T-helper 17 cell (primary cell): Measurements from ENCODE around the gene TRIM41. TPM values are rescaled to one million over a fixed set of nuclear protein-coding genes. Genes with fewer than 3 reads are reported as not detected.

Experiments used
- ATAC-seq: fragments of 150-1000 bp; cut with Tn5 transposase; 2 replicates; pipeline ENCODE4 v1.10.0; 2021; ENCODE audit warnings: mild to moderate bottlenecking, moderate library complexity
- DNase-seq, 3 donors: peaks; one replicate each; pipeline versions ENCODE4 v3.0.0 to v3.0.0-alpha.2; 2020 to 2021
- H3K9me3 ChIP-seq: one replicate; pipeline ENCODE4 v1.7.0; 2013; ENCODE audit warnings: low read length, mild to moderate bottlenecking; ENCODE audit not compliant: control insufficient read depth, poor library complexity, severe bottlenecking
- H3K27ac Mint-ChIP-seq: one replicate; pipeline ENCODE4 v1.8.0; 2022; ENCODE audit warnings: mild to moderate bottlenecking, moderate library complexity, mixed read lengths
- H3K27me3 Mint-ChIP-seq: one replicate; pipeline ENCODE4 v1.8.0; 2022; ENCODE audit warnings: mixed read lengths
- H3K36me3 Mint-ChIP-seq: one replicate; pipeline ENCODE4 v1.8.0; 2022; ENCODE audit warnings: low read depth, mixed read lengths
- H3K4me1 Mint-ChIP-seq: one replicate; pipeline ENCODE4 v1.8.0; 2022; ENCODE audit warnings: mild to moderate bottlenecking, mixed read lengths
- H3K4me3 Mint-ChIP-seq: one replicate; pipeline ENCODE4 v1.8.0; 2022; ENCODE audit warnings: mild to moderate bottlenecking, moderate library complexity, mixed read lengths
- total RNA-seq, 4 donors: library from RNA in 2 of 4; stranded (reverse) in 2 of 4; gene quantifications; one replicate each; pipeline ENCODE4 v1.2.3 and lab custom pipeline; 2022 to 2026

The TRIM41 gene
- total RNA-seq, 2 donors from 2014 or later, result 23.4 to 29.6 TPM

DNA sequence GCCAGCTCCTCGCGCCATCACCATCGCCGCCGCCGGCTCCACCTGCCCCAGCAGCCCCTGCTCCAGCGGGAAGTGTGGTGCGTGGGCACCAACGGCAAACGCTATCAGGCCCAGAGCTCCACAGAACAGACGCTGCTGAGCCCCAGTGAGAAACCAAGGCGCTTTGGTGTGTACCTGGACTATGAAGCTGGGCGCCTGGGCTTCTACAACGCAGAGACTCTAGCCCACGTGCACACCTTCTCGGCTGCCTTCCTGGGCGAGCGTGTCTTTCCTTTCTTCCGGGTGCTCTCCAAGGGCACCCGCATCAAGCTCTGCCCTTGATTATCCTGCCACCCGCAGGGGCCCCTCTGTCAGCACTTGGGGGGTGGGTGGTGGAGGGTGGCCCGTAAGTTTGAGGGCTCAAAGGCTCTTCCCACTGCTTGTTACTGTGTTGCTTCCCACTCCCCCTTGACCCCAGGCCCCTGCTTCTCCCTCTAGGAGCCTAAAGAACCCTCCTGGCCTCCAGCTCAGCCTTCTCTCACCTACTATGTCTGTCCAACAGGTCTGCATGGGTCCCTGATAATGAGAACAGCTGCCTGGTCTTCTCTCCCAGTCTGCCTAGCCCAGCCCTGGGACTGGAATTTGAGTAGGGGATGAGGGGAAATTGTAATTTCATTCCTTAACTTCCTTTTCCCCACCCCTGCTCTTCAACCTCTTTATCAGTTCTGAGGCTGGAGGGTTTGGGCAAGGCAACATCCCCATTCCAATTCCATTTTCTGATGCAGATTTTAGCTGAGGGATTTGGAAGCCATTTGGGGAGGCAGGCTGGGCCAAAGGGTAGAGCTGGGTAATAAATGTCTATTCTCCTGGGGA, 11.6 kb downstream of the TRIM41 start:
- Mint-ChIP-seq H3K27me3 (no peaks in the 10 kb centered on the region), H3K4me1 (peaks cover 25% of the 10 kb centered on the region), H3K27ac (peak overlapping the region; percentile 78), H3K36me3 (peaks cover 15% of the 10 kb centered on the region), H3K4me3 (no peak overlapping the region)
- no peaks in the 10 kb centered on the region for H3K9me3 ChIP-seq
- peak; percentile 22 for ATAC-seq
- DNase-seq, result no peak

DNA sequence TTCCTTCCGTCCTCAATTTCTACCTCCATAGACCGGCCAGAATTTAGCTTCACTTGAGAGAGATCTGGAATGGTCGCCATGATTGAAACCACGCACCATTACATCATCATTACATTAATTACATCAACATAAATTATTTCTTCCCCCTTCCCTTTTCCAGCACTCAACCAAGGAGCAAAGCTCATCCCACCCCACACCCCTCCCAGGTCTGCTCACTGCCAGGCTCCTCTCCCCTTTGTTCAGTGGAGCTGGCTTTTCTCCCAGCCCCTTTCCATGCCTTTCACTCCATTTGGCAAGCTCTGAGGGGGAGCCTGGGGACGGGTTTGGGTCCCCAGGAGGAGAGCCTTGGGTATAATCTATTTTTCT, 12.2 kb downstream of the TRIM41 start:
- DNase-seq (no peak), ATAC-seq (no peak)
- peak overlapping the region; percentile 78 for H3K27ac Mint-ChIP-seq
- no peaks in the 10 kb centered on the region for H3K9me3 ChIP-seq
- H3K36me3 Mint-ChIP-seq, result peaks cover 13% of the 10 kb centered on the region
- H3K4me3 Mint-ChIP-seq, result no peak overlapping the region
- H3K4me1 Mint-ChIP-seq, result peaks cover 21% of the 10 kb centered on the region
- H3K27me3 Mint-ChIP-seq, result no peaks in the 10 kb centered on the region

DNA sequence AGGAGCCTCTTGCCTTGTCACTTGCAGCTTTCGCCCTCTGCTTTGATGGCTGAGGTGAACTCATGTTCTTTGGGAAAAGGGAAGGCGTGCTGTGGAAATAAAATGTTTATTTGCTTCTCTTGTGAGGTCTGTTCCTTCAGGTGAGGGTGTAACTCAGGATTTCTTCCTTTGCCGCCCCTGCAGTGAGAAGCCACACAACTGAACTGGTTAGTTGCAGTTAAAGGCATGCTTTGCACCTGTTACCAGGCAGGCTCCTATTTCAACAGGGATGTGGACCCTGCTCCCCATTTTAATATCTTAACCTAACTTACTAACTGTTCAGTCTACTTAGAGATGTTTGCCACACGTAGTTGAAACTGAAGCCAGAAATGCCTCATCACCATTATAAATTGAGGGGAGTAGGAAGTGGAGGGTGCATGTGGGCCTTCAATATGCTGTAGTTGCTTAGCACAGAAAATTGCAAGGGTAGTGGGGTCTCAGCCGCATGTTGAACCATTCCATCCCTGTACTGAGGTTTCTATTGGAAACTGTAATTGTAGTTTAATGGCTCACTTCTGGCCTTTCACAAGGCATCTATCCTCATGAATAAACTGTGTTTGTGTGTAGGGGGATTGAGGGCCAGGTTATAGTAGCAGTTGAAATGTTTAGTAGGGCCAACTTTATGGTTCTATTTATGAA, 12.7 kb downstream of the TRIM41 start:
- H3K27me3 Mint-ChIP-seq, result no peaks in the 10 kb centered on the region
- peaks cover 13% of the 10 kb centered on the region for H3K36me3 Mint-ChIP-seq
- H3K4me3 Mint-ChIP-seq, result no peak overlapping the region
- no peak for ATAC-seq
- H3K4me1 Mint-ChIP-seq, result peaks cover 17% of the 10 kb centered on the region
- peak overlapping the region; percentile 78 for H3K27ac Mint-ChIP-seq
- DNase-seq, result no peak
- no peaks in the 10 kb centered on the region for H3K9me3 ChIP-seq

DNA sequence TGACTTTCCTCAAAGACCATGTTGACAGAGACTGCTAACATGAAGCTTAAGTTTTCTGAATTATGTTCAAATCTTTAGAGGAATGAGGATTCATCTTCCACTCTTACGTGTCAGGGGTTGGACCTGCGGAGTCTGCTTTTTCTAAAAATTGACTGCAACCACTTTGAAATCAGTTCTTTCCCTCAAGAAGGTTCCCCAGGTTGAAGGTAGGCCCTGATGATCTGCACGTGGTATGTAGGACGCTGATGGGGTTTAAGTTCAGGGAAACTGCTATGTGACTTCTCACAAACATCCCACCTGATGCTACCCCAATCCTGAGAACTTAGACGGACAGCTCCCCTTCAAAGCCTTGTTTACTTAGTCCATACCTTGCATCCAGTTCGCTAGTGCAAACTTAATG, 13.4 kb downstream of the TRIM41 start:
- H3K4me1 Mint-ChIP-seq, result peaks cover 15% of the 10 kb centered on the region
- H3K27ac Mint-ChIP-seq, result no peak overlapping the region
- no peaks in the 10 kb centered on the region for H3K27me3 Mint-ChIP-seq
- DNase-seq (no peak), ATAC-seq (no peak)
- peaks cover 12% of the 10 kb centered on the region for H3K36me3 Mint-ChIP-seq
- H3K4me3 Mint-ChIP-seq, result no peak overlapping the region
- no peaks in the 10 kb centered on the region for H3K9me3 ChIP-seq

DNA sequence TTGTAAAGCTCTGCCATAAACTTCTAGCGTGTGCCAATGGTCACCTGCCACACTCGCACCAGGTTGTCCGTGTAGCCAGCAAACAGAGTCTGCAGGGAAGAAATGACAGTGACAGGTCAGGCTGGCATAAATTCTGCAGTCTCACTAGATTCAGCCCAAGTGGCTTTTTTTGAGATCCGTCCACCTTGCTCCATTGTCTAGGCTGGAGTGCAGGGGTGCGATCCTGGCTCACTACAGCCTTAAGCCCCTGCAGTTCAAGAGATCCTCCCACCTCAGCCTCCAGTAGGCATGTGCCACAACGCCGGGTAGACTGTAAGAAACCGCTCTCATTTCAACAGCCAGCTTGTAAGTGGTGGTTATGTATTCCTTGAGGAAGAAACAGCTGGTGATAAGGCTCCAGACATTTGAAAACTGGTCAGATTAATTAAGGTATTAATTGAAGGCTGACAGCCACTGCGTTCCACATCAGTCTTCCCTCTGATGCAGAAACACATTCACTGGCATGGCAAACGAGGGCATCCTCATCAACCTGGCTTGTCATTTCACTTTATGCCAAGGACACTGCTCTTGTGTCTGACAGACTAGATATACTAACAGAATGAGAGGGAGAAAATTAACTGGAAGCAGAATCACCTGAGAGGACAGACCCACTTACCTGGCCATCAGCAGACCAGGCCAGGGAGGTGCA, 14.0 kb downstream of the TRIM41 start:
- peaks cover 10% of the 10 kb centered on the region for H3K36me3 Mint-ChIP-seq
- peaks cover 19% of the 10 kb centered on the region for H3K4me1 Mint-ChIP-seq
- no peak for DNase-seq
- H3K27ac Mint-ChIP-seq, result peak overlapping the region; percentile 11
- no peaks in the 10 kb centered on the region for H3K9me3 ChIP-seq
- H3K4me3 Mint-ChIP-seq, result no peak overlapping the region
- H3K27me3 Mint-ChIP-seq, result no peaks in the 10 kb centered on the region
- ATAC-seq, result no peak

DNA sequence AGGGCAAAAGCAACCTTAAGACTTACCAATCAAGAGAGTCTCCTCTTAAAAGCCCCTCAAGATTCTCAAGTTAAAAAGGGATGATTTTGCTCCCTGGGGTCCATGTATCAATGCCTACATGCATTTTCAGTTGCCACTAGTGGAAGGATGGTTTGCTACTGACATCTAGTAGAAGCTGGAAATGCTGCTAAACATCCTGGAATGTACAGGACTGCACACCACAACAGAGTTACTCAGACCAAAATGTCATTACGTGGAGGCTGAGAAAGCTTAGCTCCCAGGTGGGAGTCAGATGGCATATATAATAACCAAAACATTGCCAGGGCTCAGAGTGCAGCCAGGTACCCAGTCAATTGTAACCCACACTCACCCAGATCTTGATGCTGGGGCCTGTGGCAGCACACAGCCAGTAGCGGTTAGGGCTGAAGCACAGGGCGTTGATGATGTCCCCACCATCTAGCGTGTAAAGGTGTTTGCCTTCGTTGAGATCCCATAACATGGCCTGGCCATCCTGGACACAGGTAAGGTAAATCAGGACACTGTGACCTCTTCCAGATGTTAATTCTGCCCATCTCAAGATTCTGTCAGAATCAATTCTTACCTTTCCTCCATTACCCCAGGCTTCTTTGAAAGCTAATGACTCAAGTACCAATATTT, 14.8 kb downstream of the TRIM41 start:
- ATAC-seq (no peak), DNase-seq (no peak)
- H3K4me1 Mint-ChIP-seq, result peaks cover 23% of the 10 kb centered on the region
- peak overlapping the region; percentile 39 for H3K4me3 Mint-ChIP-seq
- H3K27ac Mint-ChIP-seq, result no peak overlapping the region
- peaks cover 8% of the 10 kb centered on the region for H3K36me3 Mint-ChIP-seq
- H3K27me3 Mint-ChIP-seq, result no peaks in the 10 kb centered on the region
- H3K9me3 ChIP-seq, result no peaks in the 10 kb centered on the region

DNA sequence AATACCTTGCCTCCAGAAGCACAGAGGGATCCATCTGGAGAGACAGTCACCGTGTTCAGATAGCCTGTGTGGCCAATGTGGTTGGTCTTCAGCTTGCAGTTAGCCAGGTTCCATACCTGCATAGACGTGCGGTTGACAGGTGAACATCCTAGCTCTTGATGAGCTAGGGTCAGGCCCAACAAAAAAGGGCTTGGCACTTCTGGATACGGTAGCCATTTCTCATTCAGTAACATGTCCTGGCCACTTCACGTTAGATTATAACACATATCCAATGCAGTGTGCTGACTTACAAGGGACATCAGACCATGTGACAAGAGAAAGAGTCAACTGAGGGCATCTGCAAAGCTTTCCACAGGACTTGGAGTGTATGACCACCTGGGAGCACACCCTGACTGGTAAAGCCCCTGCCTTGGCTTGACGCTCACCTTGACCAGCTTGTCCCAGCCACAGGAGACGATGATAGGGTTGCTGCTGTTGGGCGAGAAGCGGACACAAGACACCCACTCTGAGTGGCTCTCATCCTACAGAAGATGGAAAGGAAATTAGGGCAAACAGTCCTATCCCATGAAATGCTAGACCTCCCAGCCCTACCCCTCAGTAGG, 16.1 kb downstream of the TRIM41 start:
- peak overlapping the region; percentile 21 for H3K4me3 Mint-ChIP-seq
- no peaks in the 10 kb centered on the region for H3K9me3 ChIP-seq
- H3K27me3 Mint-ChIP-seq, result no peaks in the 10 kb centered on the region
- peaks cover 10% of the 10 kb centered on the region for H3K36me3 Mint-ChIP-seq
- no peak for ATAC-seq
- H3K4me1 Mint-ChIP-seq, result peaks cover 33% of the 10 kb centered on the region
- peak overlapping the region; percentile 78 for H3K27ac Mint-ChIP-seq
- no peak for DNase-seq

DNA sequence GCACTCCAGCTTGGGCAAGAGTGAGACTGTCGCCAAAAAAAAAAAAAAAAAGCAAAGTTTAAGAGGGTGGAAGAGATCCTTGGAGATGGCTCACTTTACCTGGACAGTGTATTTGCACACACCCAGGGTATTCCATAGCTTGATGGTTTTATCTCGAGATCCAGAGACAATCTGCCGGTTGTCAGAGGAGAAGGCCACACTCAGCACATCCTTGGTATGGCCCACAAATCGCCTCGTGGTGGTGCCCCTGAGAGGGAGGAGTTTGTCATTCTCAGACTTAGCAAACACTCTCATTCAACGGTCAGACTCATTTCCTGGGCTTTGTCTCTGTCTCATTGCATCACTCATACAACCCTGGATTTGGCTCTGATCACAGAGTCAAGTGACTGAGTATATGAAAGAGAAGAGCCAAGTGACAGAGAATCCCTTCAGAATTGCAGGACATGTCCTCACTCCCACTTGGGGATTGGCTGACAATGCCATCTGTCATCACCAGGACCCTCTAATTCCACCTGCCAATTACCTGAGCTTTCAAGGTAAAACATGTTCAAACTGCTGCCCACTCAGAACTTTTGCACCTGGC, 18.4 kb downstream of the TRIM41 start:
- no peaks in the 10 kb centered on the region for H3K27me3 Mint-ChIP-seq
- peaks cover 8% of the 10 kb centered on the region for H3K36me3 Mint-ChIP-seq
- H3K4me1 Mint-ChIP-seq, result peaks cover 47% of the 10 kb centered on the region
- ATAC-seq (peak; percentile 14), DNase-seq (no peak)
- H3K27ac Mint-ChIP-seq, result peak overlapping the region; percentile 97
- peak overlapping the region; percentile 96 for H3K4me3 Mint-ChIP-seq
- no peaks in the 10 kb centered on the region for H3K9me3 ChIP-seq

DNA sequence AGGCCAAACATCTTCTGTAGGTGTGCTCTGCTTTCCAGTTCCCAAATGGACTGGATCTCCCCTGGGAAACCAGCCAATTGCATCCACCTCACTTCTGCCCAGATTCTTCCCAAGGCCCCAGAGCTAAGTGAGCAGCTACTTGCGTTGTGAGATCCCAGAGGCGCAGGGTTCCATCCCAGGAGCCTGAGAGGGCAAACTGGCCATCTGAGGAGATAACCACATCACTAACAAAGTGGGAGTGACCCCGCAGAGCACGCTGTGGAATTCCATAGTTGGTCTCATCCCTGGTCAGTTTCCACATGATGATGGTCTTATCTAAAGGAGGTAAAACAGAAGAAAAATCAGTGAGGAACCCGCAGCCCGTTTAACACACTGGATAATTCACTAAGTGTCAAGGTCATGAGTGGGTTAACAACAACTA, 19.0 kb downstream of the TRIM41 start:
- H3K27me3 Mint-ChIP-seq, result no peaks in the 10 kb centered on the region
- peak overlapping the region; percentile 96 for H3K4me3 Mint-ChIP-seq
- H3K27ac Mint-ChIP-seq, result peak overlapping the region; percentile 97
- ATAC-seq (no peak), DNase-seq (no peak)
- peaks cover 8% of the 10 kb centered on the region for H3K36me3 Mint-ChIP-seq
- H3K9me3 ChIP-seq, result no peaks in the 10 kb centered on the region
- H3K4me1 Mint-ChIP-seq, result peaks cover 47% of the 10 kb centered on the region

DNA sequence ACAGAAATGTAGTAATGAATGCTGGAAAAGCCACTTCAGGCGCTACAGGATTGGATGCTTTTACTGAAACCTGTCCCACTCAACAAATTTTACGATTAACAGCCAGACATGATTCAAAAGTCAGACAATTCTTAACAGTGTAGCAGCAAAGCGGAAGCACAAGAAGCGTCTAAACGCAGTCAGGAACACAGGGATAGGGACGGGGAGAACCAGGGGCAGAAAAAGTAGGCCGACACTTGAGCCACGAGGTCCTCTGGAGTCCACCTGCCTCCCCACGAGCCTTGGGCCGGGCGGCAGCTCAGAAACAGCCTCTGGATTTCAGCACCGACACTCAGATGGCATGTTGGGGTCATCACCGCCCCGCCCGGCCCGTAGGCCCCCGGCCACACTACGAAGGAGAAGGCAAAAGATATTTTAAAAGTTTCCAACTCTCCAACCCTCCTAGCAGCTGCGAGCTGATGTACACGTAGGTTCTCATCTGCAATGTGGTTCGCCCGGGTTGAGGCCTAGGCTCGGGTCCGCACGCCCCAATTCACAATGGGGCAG, 20.0 kb downstream of the TRIM41 start:
- ATAC-seq (no peak), DNase-seq (no peak)
- peak overlapping the region; percentile 97 for H3K27ac Mint-ChIP-seq
- peaks cover 52% of the 10 kb centered on the region for H3K4me1 Mint-ChIP-seq
- peaks cover 6% of the 10 kb centered on the region for H3K36me3 Mint-ChIP-seq
- peak overlapping the region; percentile 96 for H3K4me3 Mint-ChIP-seq
- no peaks in the 10 kb centered on the region for H3K9me3 ChIP-seq
- H3K27me3 Mint-ChIP-seq, result no peaks in the 10 kb centered on the region

DNA sequence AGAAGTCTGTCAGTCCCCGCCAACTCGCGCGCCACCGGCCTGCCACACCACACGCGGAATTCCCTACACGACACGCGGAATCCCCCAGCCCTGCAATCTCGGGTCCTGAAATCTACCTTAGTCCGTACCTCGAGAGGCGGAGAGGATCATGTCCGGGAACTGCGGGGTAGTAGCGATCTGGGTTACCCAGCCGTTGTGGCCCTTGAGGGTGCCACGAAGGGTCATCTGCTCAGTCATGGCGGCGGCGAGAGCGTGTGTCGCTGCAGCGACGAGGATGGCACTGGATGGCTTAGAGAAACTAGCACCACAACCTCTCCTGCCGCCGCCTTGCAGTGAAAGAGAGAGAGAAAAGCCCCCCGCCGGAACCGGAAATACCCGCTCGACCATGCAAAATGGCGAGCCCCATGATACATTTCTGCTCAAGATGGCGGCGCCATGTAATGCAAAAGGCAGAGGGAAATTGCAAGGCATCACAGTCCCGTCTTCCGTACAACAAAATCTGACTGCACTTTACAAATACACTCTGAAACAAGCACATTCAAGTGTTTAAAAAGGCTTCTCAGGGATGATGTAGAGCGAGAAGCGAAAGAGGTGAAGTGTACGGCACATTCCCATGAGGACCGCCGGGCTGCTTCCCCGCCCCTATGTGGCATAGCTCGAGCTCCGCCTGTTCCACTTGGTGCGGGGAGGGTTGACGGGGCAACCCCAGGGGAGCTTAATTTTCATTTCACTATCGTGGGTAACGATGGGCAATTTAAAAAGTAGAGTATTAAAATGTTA, 20.7 kb downstream of the TRIM41 start, which contains the start of gene RACK1:
TSS of gene RACK1 (minus strand) at position 343 of the 780 bp plus-strand sequence. CDS start at position 237, 106 bp downstream.
- DNase-seq (peak; percentile 74 to 81 (median 80)), ATAC-seq (peak; percentile 80)
- Mint-ChIP-seq H3K27me3 (no peaks in the 10 kb centered on the region), H3K4me3 (peak within 1 kb of the TSS; percentile 96), H3K27ac (peak within 1 kb of the TSS; percentile 97), H3K4me1 (peaks cover 55% of the 10 kb centered on the region), H3K36me3 (peaks cover 4% of the 10 kb centered on the region)
- no peaks in the 10 kb centered on the region for H3K9me3 ChIP-seq
